Fibroblast of lung (primary cell): ENCODE results near the gene YWHAG.

Experiments
- CTCF ChIP-seq, 2 donors: IDR thresholded peaks in 1 of 2; conservative IDR thresholded peaks in 1 of 2; 1 replicate in 1 of 2; 2 replicates in 1 of 2; pipeline ENCODE4 v1.5.1; 2011 to 2012; ENCODE audit warnings: low read length in 2 of 2, control low read depth in 1 of 2, inconsistent platforms in 1 of 2, low read depth in 1 of 2, mild to moderate bottlenecking in 1 of 2
- EZH2 ChIP-seq: IDR thresholded peaks from 2 replicates; pipeline ENCODE4 v1.5.1; 2012; ENCODE audit warnings: low read length, control low read depth, mild to moderate bottlenecking; ENCODE audit errors: missing control alignments

DNA sequence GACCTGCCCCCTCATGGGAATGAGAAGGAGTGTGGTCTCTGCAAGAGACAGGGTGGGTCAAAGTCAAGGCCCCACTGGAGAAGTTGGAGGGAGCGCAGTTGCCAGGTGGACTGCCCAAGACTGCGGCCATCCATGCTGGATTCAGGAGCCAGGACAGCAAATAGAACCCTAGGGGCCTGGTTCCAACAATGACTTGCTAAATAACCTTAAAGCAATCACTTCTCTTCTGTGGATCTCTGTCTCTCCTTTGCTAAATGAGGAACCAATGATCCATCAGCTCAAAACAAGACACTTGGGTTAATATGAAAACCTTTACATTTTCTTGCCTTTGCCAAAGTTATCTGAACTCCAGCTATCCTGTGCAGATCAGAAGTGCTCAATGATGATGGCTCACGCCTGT lies 12.6 kb upstream of the YWHAG start:
- TF ChIP-seq CTCF (conservative IDR thresholded peaks at IDR 0.05 in 1 of 2, IDR thresholded peaks at IDR 0.05 in 1 of 2; ENCODE audit: low read depth in 1 of 2, low read length in 2 of 2) = no peak
- no peak for TF ChIP-seq EZH2
